Stimulated activated CD4-positive, alpha-beta T cell treated with anti-CD3 and anti-CD28 coated beads, TNF-alpha, amount 100 ng/mL, for 24 hours (primary cell): ENCODE measurements around the gene GTPBP10.
"Not testable (repeated sequence)": the region's sequence is repeated elsewhere in the genome, so short reads cannot be mapped to it uniquely, and the experiment has no call there.

ENCODE experiments used
- DNase-seq, 3 experiments: peaks; one replicate each; pipeline ENCODE4 v3.0.0-alpha.2; 2020; ENCODE audit warnings: low read depth in 3 of 3

GTPBP10 gene, protein sequence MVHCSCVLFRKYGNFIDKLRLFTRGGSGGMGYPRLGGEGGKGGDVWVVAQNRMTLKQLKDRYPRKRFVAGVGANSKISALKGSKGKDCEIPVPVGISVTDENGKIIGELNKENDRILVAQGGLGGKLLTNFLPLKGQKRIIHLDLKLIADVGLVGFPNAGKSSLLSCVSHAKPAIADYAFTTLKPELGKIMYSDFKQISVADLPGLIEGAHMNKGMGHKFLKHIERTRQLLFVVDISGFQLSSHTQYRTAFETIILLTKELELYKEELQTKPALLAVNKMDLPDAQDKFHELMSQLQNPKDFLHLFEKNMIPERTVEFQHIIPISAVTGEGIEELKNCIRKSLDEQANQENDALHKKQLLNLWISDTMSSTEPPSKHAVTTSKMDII

DNA sequence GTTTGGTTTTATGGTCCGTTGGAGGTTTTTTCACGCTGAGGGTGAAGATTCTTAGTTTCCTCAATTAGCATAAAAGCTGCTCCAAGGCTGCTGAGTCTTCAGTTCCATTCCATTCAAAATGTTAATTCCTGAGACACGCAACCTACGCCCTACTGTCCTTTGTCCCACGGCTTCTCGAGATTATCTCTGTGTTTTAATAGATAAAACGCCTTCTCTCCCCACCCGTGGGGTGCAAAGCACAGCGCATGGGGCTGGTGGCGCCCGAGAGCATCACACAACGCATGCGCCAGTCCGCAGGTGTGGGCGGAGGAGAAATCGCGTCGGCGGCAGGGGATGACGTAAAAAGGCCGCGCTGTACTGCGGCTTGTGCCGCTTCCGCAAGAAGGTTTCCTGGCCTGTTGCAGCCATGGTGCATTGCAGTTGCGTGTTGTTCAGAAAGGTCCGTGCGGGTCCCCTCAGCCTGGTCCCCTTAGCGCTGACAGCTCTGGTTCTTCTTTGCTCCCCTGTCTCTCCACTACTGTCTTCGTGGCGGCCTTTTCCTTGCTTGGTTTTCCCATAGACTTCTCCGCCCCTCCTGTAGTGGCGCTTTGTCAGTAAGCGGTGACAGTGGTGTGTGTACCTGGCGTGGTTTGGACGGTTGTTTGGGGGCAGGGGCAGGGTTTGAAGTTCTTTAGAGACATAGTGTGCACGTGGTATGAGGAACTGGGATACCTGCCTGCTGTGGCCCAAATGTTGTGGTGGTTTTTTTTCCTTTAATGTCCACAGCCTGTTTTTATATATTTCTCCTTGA lies at the start of gene GTPBP10:
GTPBP10 (plus strand) TSS at position 381 of the 790 bp plus-strand sequence; CDS start at position 407, 26 bp downstream.
- peak; percentile 92 to 93 (median 92) for DNase-seq

DNA sequence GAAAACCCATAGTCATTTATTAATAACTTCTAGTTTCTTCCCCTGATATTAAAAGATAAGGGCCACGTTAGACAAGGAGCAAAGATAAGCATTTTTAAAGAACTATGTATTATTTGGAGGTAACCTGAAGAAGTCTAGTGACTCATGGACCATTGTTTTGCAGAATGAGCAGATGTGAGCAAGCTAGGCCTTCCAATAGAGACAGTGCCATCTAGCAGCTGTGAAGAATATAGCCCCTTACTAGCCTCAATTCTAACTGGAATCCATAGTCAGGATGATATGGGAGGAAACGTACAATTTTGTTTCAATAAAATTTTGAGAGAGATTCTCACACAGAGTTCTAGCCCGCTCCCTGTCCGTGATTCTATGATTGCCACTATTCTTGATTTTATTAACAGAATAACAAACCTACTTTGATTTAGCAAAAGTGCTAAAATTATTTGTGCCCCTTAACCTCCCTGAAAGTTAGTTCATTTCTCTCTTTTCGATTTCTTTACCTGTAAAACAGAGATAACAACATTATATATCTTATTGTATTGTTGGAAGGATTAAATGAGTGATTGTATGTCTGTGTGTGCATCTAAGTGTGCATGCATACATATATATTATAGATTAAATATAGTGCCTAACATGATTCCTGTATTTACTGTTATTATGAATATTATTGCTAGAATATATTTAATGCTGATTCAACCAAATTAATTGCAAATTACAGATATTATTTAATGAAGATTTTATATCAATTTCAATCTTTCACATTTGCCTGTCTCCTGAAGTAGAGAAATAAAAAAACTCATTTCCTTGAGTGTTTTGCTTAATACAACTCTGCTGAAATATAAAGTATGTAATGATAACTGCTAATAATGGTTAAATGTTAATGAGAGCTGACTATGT lies 48.1 kb upstream of the GTPBP10 start:
- DNase-seq: no peak

DNA sequence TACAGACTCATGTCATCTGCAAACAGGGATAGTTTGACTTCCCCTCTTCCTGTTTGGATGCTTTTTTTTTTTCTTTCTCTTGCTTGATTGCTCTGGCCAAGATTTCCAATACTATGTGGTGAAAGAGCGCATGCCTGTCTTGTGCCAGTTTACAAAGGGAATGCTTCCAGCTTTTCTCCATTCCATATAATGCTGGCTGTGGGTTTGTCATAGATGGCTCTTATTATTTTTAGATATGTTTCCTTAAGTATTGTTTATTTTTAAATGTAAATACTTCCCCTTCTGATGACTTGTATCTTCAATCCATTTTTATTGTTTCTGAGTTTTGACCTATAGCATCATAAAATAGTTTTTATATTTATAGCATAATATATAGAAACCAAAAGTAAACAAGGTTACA lies 43.3 kb upstream of the GTPBP10 start:
- DNase-seq: no peak

DNA sequence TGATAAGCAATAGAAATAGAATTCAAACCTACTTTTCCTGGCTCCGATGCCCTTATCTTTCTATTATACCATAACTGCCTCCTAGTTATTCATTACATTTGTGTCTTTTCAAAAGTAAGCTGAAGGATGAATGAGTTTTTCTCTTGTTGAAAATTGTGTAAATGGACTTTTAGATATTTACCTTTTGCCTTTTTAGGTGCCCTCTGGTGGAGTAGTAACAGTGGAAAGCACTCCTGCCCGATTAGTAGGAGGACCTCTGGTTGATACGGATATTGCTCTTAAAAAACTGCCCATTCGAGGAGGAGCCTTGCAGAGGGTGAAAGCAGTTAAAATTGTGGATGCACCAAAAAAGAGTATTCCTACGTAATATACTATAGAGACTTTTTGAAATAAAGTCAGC lies 36.6 kb upstream of the GTPBP10 start:
- no peak for DNase-seq

GRCh38 chr7:90311175-90311574 lies 35.3 kb upstream of the GTPBP10 start:
- no peak for DNase-seq

- no peak for DNase-seq
Measured at GRCh38 chr7:90312745-90313144, 33.8 kb upstream of the GTPBP10 start.

- no peak for DNase-seq
Measured at GRCh38 chr7:90313907-90314306, 32.6 kb upstream of the GTPBP10 start.

DNA sequence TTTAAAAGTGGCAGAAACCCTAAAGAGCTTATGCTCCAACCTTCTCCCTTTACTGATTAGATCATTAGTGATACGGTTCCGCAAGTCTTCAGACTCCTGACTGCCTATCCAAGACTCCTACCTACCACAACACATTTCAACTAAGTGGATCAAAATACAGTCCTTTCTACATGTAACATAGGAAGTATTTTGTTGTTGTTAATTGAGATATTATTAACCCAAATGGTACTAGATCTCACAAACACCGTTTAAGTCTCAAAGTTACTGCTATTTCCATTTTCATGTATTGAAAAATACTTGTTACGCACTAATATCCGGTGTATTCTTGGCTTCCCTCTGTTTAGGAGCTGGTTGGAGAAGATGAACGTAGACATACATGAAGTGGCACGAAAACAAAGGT lies 26.5 kb upstream of the GTPBP10 start:
- DNase-seq: no peak

- DNase-seq: no peak
Measured at GRCh38 chr7:90320418-90320800, 26.1 kb upstream of the GTPBP10 start.

DNA sequence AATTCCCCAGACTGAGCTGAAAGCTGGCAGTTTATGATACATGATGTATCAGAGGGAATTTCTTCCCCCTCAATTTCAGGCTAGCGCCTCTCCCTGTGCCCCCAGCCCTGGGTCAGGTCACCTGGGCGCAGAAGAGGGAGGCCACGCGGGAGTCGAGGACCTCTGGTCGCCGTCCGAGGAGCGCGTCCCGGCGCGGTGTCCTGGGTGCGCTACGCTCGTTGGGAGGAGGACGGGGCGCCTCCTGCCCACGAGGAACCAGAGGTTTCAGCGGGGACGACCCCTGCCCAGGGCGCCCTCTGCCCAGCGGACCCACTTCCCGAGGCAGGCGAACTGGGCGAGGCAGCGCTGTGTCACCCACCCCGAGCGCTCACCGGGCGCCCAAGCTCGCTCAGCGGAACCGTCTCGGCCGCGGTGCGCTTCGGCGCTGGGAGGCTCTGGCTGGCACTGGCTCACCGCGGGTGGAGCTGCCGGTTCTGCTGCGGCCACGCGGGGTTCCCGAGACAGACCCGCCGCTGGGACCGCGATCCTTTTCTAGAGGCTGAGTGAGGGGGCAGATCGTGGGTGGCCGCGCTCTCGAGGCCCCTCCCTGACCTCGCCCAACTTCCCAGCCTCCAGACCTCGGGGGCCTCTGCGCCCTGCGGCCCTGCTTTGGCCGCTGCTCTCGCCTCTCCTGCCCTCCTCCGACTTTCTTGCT lies 25.6 kb upstream of the GTPBP10 start, which contains the start of gene FAM237B:
FAM237B (minus strand) TSS at position 504 of the 694 bp plus-strand sequence. CDS start 1,556 bp downstream, outside the sequence.
- DNase-seq: peak in 1 of 3 experiments; percentile 10

DNA sequence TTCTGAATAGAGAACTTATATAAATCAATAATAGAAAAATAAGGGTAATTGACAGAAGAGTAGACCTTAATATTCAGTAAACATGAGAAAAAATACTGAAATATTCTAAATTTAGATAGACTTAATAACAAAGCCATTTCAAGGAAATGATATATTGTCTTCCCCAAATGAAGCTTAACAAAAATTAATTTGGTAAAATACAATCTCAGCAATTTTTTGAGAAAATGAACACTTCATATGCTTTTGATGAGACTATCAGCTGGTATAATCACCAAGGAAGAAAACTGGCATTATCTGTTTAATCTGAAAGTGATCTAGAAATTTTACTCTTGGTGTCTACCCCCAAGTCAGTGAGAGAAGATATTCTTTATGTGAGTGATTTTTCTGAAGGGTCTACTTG lies 23.7 kb upstream of the GTPBP10 start:
- DNase-seq: no peak

GRCh38 chr7:90326500-90326899 lies 20.0 kb upstream of the GTPBP10 start:
- no peak for DNase-seq

GRCh38 chr7:90334193-90334843 lies 12.2 kb upstream of the GTPBP10 start:
- DNase-seq: no peak

GRCh38 chr7:90334926-90335325 lies 11.6 kb upstream of the GTPBP10 start:
- DNase-seq: not testable (repeated sequence)

DNA sequence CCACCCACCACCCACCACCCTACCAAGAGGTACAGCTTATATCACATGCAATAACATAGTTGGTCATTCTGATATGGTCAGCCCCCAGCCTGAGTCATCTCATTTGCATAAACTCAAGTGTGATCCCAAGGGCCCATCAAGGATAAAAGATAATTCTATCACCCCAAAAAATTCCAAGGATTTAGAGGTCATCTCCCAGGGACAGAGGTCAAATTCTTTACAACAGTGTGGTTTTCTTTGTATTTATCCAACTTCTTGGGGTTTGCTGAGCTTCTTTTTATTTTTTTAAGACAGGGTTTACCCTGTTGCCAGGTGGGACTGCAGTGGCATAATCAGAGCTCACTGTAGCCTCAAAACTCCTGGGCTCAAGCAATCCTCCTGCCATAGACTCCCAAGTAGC lies 9.4 kb upstream of the GTPBP10 start:
- no peak for DNase-seq

- DNase-seq: no peak
Measured at GRCh38 chr7:90345016-90345415, 1.5 kb upstream of the GTPBP10 start.

DNA sequence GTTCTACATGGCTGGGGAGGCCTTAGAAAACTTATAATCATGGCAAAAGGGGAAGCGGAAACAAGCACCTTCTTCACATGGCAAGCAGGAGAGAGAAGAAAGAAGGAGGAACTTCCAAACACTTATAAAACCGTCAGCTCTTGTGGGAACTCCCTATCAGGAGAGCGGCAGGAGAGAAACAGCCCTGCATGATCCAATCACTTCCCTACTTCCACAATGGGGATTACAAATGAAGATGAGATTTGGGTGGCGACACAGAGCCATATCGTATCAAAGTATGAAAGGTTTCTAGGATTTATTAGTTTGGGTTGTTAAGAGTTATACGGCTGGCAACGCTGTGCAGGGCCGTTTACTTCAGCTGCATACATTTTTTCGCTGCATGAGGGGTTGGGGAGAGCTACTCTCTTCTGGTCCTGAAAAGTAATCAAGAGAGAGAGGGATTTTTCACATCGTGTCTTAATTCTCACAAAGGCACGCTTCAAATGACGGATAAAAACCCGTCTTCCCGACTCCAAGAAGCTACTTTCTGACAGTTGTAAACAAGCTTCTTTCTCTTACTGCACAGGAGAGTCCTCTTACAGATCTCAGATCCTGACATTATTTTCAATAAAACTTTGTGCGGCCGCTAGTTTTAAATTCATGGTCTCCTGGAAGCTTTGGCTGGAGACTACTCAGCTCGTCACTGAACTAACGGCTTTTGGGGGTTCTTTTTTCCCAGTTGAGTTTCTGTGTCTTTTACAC lies 751 bp upstream of the GTPBP10 start:
- peak in 1 of 3 experiments; percentile 0 for DNase-seq

DNA sequence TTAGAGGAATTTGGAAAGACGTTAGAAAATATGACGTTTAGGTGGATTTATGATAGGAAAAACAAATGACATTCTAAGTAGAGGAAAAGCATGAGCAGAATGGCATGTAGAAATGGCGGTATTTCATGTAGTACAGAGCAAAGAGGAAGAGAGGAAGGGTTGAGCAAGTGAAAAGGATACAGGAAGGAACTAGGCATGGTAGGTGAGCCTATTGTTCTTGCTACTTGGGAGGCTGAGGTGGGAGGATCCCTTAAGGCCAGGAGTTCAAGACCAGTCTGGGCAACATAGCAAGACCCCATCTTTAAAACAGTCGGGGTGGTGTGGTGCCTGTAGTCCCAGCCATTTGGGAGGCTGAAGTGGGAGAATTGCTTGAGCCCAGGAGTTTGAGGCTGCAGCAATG lies 1.2 kb downstream of the GTPBP10 start:
- DNase-seq: no peak

DNA sequence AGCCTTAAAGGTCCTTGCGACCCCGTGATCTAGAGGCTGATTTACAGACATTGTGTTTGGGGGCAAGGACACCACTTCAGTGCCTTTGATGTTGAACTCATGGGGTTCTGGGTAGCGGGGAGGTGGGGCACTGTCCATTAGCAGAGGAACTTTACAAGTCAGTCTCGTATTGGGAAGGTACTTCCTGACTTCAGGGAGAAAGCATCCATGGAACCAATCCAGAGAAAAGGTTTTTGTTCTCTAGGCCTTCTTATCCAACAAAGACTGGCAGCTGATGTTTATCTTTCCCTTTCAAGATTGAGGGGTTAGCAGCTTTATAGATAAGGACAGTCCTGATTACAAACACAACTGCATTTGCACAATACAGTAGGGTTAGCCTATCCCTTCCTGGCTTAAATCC lies 2.8 kb downstream of the GTPBP10 start:
- DNase-seq: no peak

DNA sequence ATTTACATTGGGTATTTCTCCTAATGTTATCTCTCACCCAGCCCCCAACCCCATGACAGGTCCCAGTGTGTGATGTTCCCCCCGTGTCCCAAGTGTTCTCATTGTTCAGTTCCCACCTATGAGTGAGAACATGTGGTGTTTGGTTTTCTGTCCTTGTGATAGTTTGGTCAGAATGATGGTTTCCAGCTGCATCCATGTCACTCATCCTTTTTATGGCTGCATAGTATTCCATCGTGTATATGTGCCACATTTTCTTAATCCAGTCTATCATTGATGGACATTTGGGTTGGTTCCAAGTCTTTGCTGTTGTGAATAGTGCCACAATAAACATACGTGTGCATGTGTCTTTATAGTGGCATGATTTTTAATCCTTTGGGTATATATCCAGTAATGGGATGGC lies 3.5 kb downstream of the GTPBP10 start:
- DNase-seq: not testable (repeated sequence)
